Thymus (tissue), 11 donors: ENCODE data around the gene DNAJB7. TPM values are rescaled to one million over a fixed set of nuclear protein-coding genes. Genes with fewer than 3 reads are reported as not detected.
A peak's percentile ranks its signal among the peaks of the same experiment; 100 is the strongest.
"Not testable (repeated sequence)": the region's sequence is repeated elsewhere in the genome, so short reads cannot be mapped to it uniquely, and the experiment has no call there.

Experiments
- DNase-seq, 9 donors: peaks; one replicate each; pipeline ENCODE4 v3.0.0-alpha.2; 2013; ENCODE audit warnings: low spot score in 9 of 9, low read depth in 6 of 9, missing footprints in 1 of 9
- H3K27ac ChIP-seq, 2 donors: one replicate each; pipeline ENCODE4 v1.5.1; 2013; ENCODE audit warnings: control low read depth in 1 of 2, low read depth in 1 of 2, low read length in 1 of 2, mild to moderate bottlenecking in 1 of 2, moderate library complexity in 1 of 2
- H3K27me3 ChIP-seq, 2 donors: one replicate each; pipeline ENCODE4 v1.5.1; 2013; ENCODE audit warnings: low read length in 1 of 2; ENCODE audit not compliant: control insufficient read depth in 2 of 2, insufficient read depth in 1 of 2
- H3K36me3 ChIP-seq, 2 donors: one replicate each; pipeline ENCODE4 v1.5.1; 2013; ENCODE audit warnings: low read length in 1 of 2, mild to moderate bottlenecking in 1 of 2, moderate library complexity in 1 of 2; ENCODE audit not compliant: control insufficient read depth in 2 of 2, insufficient read depth in 2 of 2
- H3K4me1 ChIP-seq, 2 donors: one replicate each; pipeline ENCODE4 v1.5.1; 2013; ENCODE audit warnings: low read length in 2 of 2; ENCODE audit not compliant: control insufficient read depth in 2 of 2, insufficient read depth in 2 of 2
- H3K4me3 ChIP-seq, 2 donors: one replicate each; pipeline ENCODE4 v1.5.1; 2013; ENCODE audit warnings: low read length in 2 of 2, control low read depth in 1 of 2, mild to moderate bottlenecking in 1 of 2
- H3K9me3 ChIP-seq, 2 donors: one replicate each; pipeline ENCODE4 v1.5.1; 2013; ENCODE audit warnings: low read length in 1 of 2, mild to moderate bottlenecking in 1 of 2; ENCODE audit not compliant: control insufficient read depth in 2 of 2, insufficient read depth in 1 of 2
- whole genome bisulfite sequencing: extraction: QIAGEN DNeasy Blood & Tissue Kit; methylation state at CpG from one replicate; pipeline ENCODE4 v1.1.7; 2013; 5-methylcytosine and 5-hydroxymethylcytosine counted together
- polyA plus RNA-seq: library from polyadenylated mRNA; stranded (reverse); fragments of 200-250 nt; gene quantifications from one replicate; pipeline ENCODE4 v1.2.3, GENCODE V29; 2013
- total RNA-seq: library from RNA; stranded (reverse); fragments of 120-200 nt; gene quantifications from one replicate; pipeline ENCODE4 v1.2.4, GENCODE V29; 2013
- donor health status: healthy.

Gene DNAJB7
- total and polyA plus RNA-seq, 2 donors, result not detected

DNA sequence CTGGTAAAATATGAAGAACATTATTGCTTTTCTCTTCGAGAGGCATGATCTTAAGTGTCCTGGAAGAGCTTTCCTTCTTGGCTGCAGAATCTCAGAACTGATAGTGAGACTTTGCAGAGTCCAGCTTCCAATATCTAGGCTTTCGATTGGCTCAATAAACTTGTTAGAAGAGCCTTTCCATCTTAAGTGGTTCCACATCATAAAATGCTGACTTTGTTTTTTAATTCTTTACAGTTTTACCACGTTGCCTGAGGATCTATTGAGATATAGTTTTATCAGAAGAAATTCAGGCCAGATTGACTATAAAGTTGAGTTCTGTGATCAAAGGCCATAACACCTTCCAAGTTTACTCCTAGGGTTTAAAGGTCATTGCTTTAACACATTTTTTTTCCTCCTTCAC lies 15.6 kb upstream of the DNAJB7 start:
- DNase-seq, result no peak
- H3K36me3 ChIP-seq, result peaks cover 11 to 12% of the 10 kb centered on the region in 2 donors

DNA sequence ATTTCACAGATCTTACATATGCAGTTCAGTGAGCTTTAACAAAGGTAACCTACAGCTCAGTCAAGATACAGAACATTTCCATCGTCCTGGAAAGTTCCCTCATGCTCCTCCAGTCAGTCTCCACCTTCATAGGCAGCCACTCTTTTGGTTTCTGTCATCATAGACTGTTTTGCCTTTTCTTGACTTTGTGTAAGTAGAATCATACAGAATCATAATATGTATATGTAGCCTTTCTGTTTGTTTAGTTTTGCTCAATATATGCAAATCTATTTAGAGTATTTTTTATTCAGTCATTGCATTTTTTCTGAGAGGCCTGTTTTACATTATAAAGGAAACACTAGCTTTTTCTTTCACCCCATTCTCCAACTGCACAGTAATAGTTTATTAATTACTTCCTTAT lies 15.0 kb upstream of the DNAJB7 start:
- 98% methylated on average over 1 of the region's 1 CpG for whole genome bisulfite sequencing
- Histone ChIP-seq H3K9me3 (no peaks in the 10 kb centered on the region), H3K4me1 (no peaks in the 10 kb centered on the region), H3K4me3 (no peak overlapping the region), H3K27ac (no peak overlapping the region), H3K27me3 (no peaks in the 10 kb centered on the region), H3K36me3 (peaks cover 6 to 9% of the 10 kb centered on the region in 2 donors)
- no peak for DNase-seq

More for the DNA sequence above, 15.6 kb upstream of the DNAJB7 start:
- Histone ChIP-seq H3K4me1 (no peaks in the 10 kb centered on the region), H3K4me3 (no peak overlapping the region), H3K27me3 (no peaks in the 10 kb centered on the region), H3K27ac (no peak overlapping the region), H3K9me3 (no peaks in the 10 kb centered on the region)
- WGBS, result 97% methylated on average over 3 of the region's 3 CpGs

DNA sequence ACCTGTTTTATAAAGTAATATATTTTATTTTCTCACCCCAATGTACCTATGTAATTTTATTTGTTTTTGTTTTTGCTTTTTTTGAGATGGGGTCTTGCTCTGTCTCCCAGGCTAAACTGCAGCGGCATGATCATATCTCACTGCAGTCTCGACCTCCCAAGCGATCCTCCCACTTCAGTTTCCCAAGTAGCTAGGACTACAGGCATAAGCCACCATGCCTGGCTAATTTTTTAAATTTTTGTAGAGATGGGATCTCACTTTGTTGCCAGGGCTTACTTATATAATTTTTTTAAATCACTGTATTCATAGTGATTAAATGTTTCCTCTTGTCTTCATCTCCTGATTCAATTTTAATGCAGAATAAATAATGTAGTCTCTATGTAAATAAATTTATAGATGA lies 13.2 kb upstream of the DNAJB7 start:
- 98% methylated on average over 3 of the region's 3 CpGs for WGBS
- peaks cover 5 to 14% of the 10 kb centered on the region in 2 donors for H3K36me3 ChIP-seq
- H3K27me3 ChIP-seq, result no peaks in the 10 kb centered on the region

DNA sequence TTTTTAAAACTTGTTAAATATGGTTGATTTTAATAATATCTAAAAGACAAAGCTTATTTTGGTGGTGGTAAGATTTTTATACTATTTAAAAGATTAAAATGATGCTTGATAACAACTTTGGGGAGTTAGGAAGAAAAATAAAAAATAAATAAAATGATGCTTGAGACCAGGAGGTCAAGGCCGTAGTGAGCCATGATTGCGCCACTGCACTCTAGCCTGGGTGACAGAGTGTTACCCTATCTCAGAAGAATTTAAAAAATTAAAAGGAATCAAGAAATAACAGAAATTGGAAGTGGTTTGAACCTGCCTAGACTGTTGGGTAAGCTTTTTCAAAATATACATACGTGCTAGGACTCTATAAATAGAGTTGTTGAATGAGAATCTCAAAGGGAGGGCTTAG lies 12.1 kb upstream of the DNAJB7 start:
- peaks cover 5 to 21% of the 10 kb centered on the region in 2 donors for H3K36me3 ChIP-seq
- WGBS, result 97% methylated on average over 3 of the region's 3 CpGs

More for the DNA sequence above, 13.2 kb upstream of the DNAJB7 start:
- Histone ChIP-seq H3K27ac (no peak overlapping the region), H3K9me3 (no peaks in the 10 kb centered on the region), H3K4me1 (no peaks in the 10 kb centered on the region), H3K4me3 (no peak overlapping the region)
- no peak for DNase-seq

DNA sequence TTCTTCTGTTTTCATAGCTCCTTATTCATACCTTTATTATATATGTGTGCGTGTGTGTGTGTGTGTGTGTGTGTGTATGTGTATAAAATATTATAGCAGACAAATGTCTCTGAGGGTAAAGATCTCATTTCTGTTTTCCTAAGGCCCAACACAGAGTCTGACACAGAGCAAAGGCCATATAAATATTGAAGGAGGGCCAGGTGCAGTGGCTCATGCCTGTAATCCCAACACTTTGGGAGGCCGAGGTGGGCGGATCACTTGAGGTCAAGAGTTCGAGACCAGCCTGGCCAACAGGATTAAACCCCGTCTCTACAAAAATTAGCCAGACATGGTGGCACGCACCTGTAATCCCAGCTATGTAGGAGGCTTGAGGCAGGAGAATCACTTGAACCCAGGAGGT lies 6.5 kb upstream of the DNAJB7 start:
- not testable (repeated sequence) for H3K4me3 ChIP-seq, DNase-seq, H3K4me1 ChIP-seq, H3K9me3 ChIP-seq, H3K27ac ChIP-seq, H3K27me3 ChIP-seq
- H3K36me3 ChIP-seq, result peaks cover 0 to 23% of the 10 kb centered on the region in 2 donors
- 97% methylated on average over 6 of the region's 6 CpGs for WGBS

More for the DNA sequence above, 12.1 kb upstream of the DNAJB7 start:
- no peaks in the 10 kb centered on the region for H3K27me3 ChIP-seq
- H3K4me1 ChIP-seq, result no peaks in the 10 kb centered on the region
- H3K27ac ChIP-seq, result no peak overlapping the region
- DNase-seq, result no peak
- no peak overlapping the region for H3K4me3 ChIP-seq
- H3K9me3 ChIP-seq, result no peaks in the 10 kb centered on the region

DNA sequence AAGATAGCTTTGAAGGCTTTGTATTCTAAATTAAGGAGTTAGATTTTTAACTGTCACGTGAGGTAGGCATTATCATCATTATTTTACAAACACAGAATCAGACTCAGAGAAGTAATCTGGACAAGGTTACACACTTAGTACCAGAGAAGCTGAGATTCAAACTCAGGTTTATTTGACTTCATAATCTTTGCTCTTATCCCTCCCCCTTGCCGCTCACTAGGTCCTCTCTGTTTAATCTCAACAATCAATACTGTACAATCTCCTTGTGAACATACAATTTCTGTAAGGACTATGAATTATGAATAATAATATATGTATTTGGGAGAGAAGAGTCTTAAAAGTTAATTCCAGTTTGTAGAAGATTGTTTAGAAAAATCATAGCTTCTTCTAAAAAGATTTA lies 5.2 kb upstream of the DNAJB7 start:
- H3K4me3 ChIP-seq, result no peak overlapping the region
- H3K4me1 ChIP-seq, result peaks cover 0 to 7% of the 10 kb centered on the region in 2 donors
- no peak for DNase-seq
- H3K36me3 ChIP-seq, result peaks cover 1 to 26% of the 10 kb centered on the region in 2 donors
- H3K27ac ChIP-seq, result no peak overlapping the region
- WGBS, result 55% methylated on average over 2 of the region's 2 CpGs
- no peaks in the 10 kb centered on the region for H3K27me3 ChIP-seq
- no peaks in the 10 kb centered on the region for H3K9me3 ChIP-seq

DNA sequence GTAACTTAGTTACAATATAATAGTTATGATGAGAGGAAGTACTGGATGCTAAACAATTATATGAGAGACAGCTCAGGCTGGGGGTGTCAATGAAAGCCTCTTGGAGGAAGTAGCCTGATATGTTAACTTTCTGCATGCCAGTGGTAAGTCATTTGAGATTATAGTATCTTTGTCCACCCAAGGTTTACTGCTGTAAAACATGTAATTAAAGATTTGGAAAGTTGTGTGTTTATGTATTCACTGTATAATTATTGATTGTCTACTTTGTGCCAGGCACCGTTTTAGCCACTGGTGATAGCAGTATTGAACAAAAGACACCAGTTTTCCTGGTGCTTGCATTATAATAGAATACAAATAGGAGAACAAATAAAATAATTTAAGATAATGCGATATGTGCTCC lies 624 bp upstream of the DNAJB7 start:
- Histone ChIP-seq H3K27me3 (no peaks in the 10 kb centered on the region), H3K27ac (no peak overlapping the region), H3K36me3 (peaks cover 5 to 26% of the 10 kb centered on the region in 2 donors), H3K4me3 (no peak overlapping the region), H3K9me3 (no peaks in the 10 kb centered on the region), H3K4me1 (peaks cover 7 to 15% of the 10 kb centered on the region in 2 donors)
- DNase-seq, result no peak
- 98% methylated on average over 2 of the region's 2 CpGs for WGBS

DNA sequence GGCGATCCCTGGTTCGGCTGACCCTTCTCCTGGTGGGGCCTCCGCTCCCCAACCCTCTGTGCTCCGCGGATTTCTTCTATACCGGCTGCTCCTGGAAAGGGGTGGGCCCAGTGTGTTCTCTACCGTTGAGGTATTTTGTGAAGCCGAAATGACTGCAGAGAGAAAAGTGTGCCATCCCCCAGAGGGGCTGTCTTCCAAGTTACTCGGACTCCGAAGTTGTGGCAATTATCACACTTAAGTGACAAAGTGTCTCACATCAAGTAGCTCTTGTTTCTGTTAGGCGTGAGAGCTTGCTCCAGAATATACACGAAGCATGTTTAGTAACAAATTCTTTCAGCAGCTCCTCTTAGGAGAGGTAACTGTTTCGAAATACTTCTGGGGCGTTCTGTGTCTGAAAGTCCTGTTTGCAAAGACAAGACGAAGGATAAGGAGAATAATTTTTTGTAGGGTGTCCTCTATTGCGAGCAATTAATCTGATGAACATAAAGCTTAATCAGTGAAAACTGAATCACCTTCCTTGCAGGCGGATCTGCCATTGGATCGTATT lies 4.5 kb downstream of the DNAJB7 start:
- Histone ChIP-seq H3K27ac (peak overlapping the region; percentile 93 to 100), H3K36me3 (peaks cover 5 to 30% of the 10 kb centered on the region in 2 donors), H3K9me3 (no peaks in the 10 kb centered on the region), H3K27me3 (no peaks in the 10 kb centered on the region), H3K4me1 (peaks cover 13 to 16% of the 10 kb centered on the region in 2 donors), H3K4me3 (peak overlapping the region; percentile 81 to 91)
- DNase-seq, result peak in 1 of 9 donors; percentile 8
- 11% methylated on average over 18 of the region's 18 CpGs for WGBS

DNA sequence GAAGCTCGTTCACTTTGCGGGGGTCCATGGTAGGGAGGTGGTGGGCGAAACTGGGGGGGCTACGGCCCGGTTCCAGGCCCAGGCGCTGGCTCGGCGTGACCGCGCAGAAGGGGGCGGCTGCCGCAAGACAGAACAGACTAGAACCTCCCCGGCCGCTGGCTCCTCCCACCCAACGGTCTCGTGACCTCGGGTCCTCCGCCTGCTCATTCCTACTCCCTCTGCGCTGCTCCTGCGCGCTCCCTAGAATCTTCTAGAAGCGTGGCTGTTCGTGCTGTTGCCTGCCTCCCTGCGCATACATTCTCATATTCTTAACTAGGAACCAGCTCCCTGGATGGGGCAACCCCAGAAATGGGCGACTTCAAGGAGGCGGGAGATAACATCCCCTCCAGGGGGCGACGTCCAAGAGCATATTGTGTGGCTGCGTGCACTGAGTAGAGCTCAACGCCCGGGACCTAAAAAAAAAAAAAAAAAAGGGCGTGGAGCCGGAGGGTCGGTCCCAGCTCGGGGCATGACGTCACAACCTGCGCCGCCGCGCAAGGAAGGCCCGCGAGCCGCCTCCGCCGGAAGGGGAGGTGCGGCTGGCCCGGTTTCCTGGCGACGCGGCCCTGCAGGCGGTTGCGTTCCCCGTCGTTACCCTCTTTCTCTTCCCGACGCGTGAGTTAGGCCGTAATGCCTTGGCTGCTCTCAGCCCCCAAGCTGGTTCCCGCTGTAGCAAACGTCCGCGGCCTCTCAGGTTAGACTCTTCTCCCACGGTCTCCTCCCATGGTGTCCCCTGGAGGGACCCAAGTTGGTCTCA lies 5.2 kb downstream of the DNAJB7 start, which contains the start of the genes ST13 and XPNPEP3:
Gene ST13, minus strand, starts transcription at position 127 of the 796 bp plus-strand sequence. Its CDS starts 99 bp downstream, at position 28.
Gene XPNPEP3, plus strand, starts transcription at position 636 of the 796 bp plus-strand sequence. Its CDS starts 34 bp downstream, at position 670.
- Histone ChIP-seq H3K9me3 (no peaks in the 10 kb centered on the region), H3K4me1 (peaks cover 13 to 16% of the 10 kb centered on the region in 2 donors), H3K4me3 (peak within 1 kb of the TSS; percentile 81 to 91), H3K36me3 (peaks cover 0 to 30% of the 10 kb centered on the region in 2 donors), H3K27ac (peak within 1 kb of the TSS; percentile 93 to 100), H3K27me3 (no peaks in the 10 kb centered on the region)
- WGBS, result under 1% methylated on average over 63 of the region's 63 CpGs
- peak; percentile 92 to 98 (median 96) for DNase-seq
